ENCODE measurements around the gene PITX2. TPM values are rescaled to one million over a fixed set of nuclear protein-coding genes. Genes with fewer than 3 reads are reported as not detected.

Gene PITX2
- total RNA-seq, 2 experiments from 2014 or later, result not detected

- CTCF ChIA-PET, result interaction anchor here (1.4 to 1.9 kb wide), 2 partner anchors 16 to 22 kb away, joined by 5 to 6 read pairs; no protein-coding TSS in a partner anchor
- POLR2A ChIA-PET, result no interaction called here
- H3K27me3 Mint-ChIP-seq, result peaks cover 94% of the 10 kb centered on the region
- peak overlapping the region; percentile 62 for H3K27ac Mint-ChIP-seq
- H3K4me1 Mint-ChIP-seq, result peaks cover 12% of the 10 kb centered on the region
- H3K4me3 Mint-ChIP-seq, result no peak overlapping the region
- H3K9me3 Mint-ChIP-seq, result peaks cover 2% of the 10 kb centered on the region
- peaks cover 8% of the 10 kb centered on the region for H3K36me3 Mint-ChIP-seq (ENCODE audit: low read depth)
- DNase-seq, result no peak
Measured at GRCh38 chr4:110617646-110618580, 5.0 kb downstream of the PITX2 start.

- POLR2A ChIA-PET, result no interaction called here
- Mint-ChIP-seq H3K36me3 (ENCODE audit: low read depth) (peaks cover 8% of the 10 kb centered on the region), H3K27ac (no peak overlapping the region), H3K9me3 (peaks cover 2% of the 10 kb centered on the region), H3K4me3 (no peak overlapping the region), H3K27me3 (peaks cover 94% of the 10 kb centered on the region), H3K4me1 (peaks cover 12% of the 10 kb centered on the region)
- CTCF ChIA-PET, result interaction anchor here (1.4 to 1.9 kb wide), 2 partner anchors 17 to 22 kb away, joined by 5 to 6 read pairs; no protein-coding TSS in a partner anchor
- no peak for DNase-seq
Measured at GRCh38 chr4:110617075-110617640, 5.7 kb downstream of the PITX2 start.

GRCh38 chr4:110616238-110617074, 6.4 kb downstream of the PITX2 start:
- POLR2A ChIA-PET, result no interaction called here
- CTCF ChIA-PET, result interaction anchor here (1.0 to 1.5 kb wide), 2 partner anchors 8 to 25 kb away, joined by 3 read pairs; no protein-coding TSS in a partner anchor

GRCh38 chr4:110615353-110616237, 7.3 kb downstream of the PITX2 start:
- H3K27me3 Mint-ChIP-seq, result peaks cover 92% of the 10 kb centered on the region
- DNase-seq, result no peak
- H3K36me3 Mint-ChIP-seq (ENCODE audit: low read depth), result peaks cover 8% of the 10 kb centered on the region
- peak overlapping the region; percentile 66 for H3K27ac Mint-ChIP-seq
- POLR2A ChIA-PET, result no interaction called here
- CTCF ChIA-PET, result interaction anchor here (0.5 to 1.5 kb wide), 3 partner anchors 9 to 26 kb away, joined by 3 read pairs; no protein-coding TSS in a partner anchor
- H3K4me3 Mint-ChIP-seq, result peak overlapping the region; percentile 40
- H3K4me1 Mint-ChIP-seq, result peaks cover 10% of the 10 kb centered on the region
- H3K9me3 Mint-ChIP-seq, result peaks cover 2% of the 10 kb centered on the region

More at GRCh38 chr4:110616238-110617074, 6.4 kb downstream of the PITX2 start:
- peaks cover 96% of the 10 kb centered on the region for H3K27me3 Mint-ChIP-seq
- peaks cover 2% of the 10 kb centered on the region for H3K9me3 Mint-ChIP-seq
- peaks cover 8% of the 10 kb centered on the region for H3K36me3 Mint-ChIP-seq (ENCODE audit: low read depth)
- H3K27ac Mint-ChIP-seq, result no peak overlapping the region
- peaks cover 10% of the 10 kb centered on the region for H3K4me1 Mint-ChIP-seq
- DNase-seq, result no peak
- H3K4me3 Mint-ChIP-seq, result no peak overlapping the region

GRCh38 chr4:110614976-110615352, 7.9 kb downstream of the PITX2 start:
- CTCF ChIA-PET, result interaction anchor here (0.5 to 1.5 kb wide), 2 partner anchors 10 to 21 kb away, joined by 3 read pairs; no protein-coding TSS in a partner anchor
- peaks cover 90% of the 10 kb centered on the region for H3K27me3 Mint-ChIP-seq
- H3K36me3 Mint-ChIP-seq (ENCODE audit: low read depth), result peaks cover 8% of the 10 kb centered on the region
- H3K27ac Mint-ChIP-seq, result peak overlapping the region; percentile 66
- H3K4me1 Mint-ChIP-seq, result peaks cover 9% of the 10 kb centered on the region
- POLR2A ChIA-PET, result no interaction called here
- no peak overlapping the region for H3K4me3 Mint-ChIP-seq
- H3K9me3 Mint-ChIP-seq, result peaks cover 2% of the 10 kb centered on the region
- DNase-seq, result no peak

- no peak for DNase-seq
- Mint-ChIP-seq H3K4me1 (peaks cover 6% of the 10 kb centered on the region), H3K9me3 (no peaks in the 10 kb centered on the region), H3K27me3 (peaks cover 90% of the 10 kb centered on the region), H3K27ac (no peak overlapping the region), H3K36me3 (ENCODE audit: low read depth) (peaks cover 8% of the 10 kb centered on the region), H3K4me3 (no peak overlapping the region)
- ChIA-PET POLR2A (no interaction called here), CTCF (interaction anchor here (0.5 to 0.6 kb wide), 2 partner anchors 21 to 76 kb away, joined by 3 read pairs; no protein-coding TSS in a partner anchor)
Measured at GRCh38 chr4:110614173-110614963, 8.5 kb downstream of the PITX2 start.

GRCh38 chr4:110613745-110614144, 9.1 kb downstream of the PITX2 start:
- Mint-ChIP-seq H3K9me3 (no peaks in the 10 kb centered on the region), H3K4me3 (no peak overlapping the region), H3K4me1 (peaks cover 3% of the 10 kb centered on the region), H3K27me3 (peaks cover 90% of the 10 kb centered on the region), H3K36me3 (ENCODE audit: low read depth) (peaks cover 8% of the 10 kb centered on the region), H3K27ac (no peak overlapping the region)
- POLR2A ChIA-PET, result no interaction called here
- CTCF ChIA-PET, result interaction anchor here (0.6 kb wide), 1 partner anchor 76 kb away, joined by 3 read pairs; no protein-coding TSS in a partner anchor
- DNase-seq, result no peak

- peaks cover under 1% of the 10 kb centered on the region for H3K4me1 Mint-ChIP-seq
- CTCF ChIA-PET, result no interaction called here
- POLR2A ChIA-PET, result no interaction called here
- peaks cover 89% of the 10 kb centered on the region for H3K27me3 Mint-ChIP-seq
- H3K36me3 Mint-ChIP-seq (ENCODE audit: low read depth), result peaks cover 3% of the 10 kb centered on the region
- no peak overlapping the region for H3K27ac Mint-ChIP-seq
- H3K9me3 Mint-ChIP-seq, result no peaks in the 10 kb centered on the region
- no peak for DNase-seq
- no peak overlapping the region for H3K4me3 Mint-ChIP-seq
Measured at GRCh38 chr4:110612631-110613269, 10.1 kb downstream of the PITX2 start.

- H3K27ac Mint-ChIP-seq, result no peak overlapping the region
- peaks cover 83% of the 10 kb centered on the region for H3K27me3 Mint-ChIP-seq
- peaks cover 3% of the 10 kb centered on the region for H3K36me3 Mint-ChIP-seq (ENCODE audit: low read depth)
- H3K4me3 Mint-ChIP-seq, result no peak overlapping the region
- no peaks in the 10 kb centered on the region for H3K4me1 Mint-ChIP-seq
- DNase-seq, result no peak
- no peaks in the 10 kb centered on the region for H3K9me3 Mint-ChIP-seq
- ChIA-PET CTCF (no interaction called here), POLR2A (no interaction called here)
Measured at GRCh38 chr4:110611968-110612447, 10.9 kb downstream of the PITX2 start.

GRCh38 chr4:110610940-110611831, 11.7 kb downstream of the PITX2 start:
- DNase-seq, result no peak
- peaks cover 74% of the 10 kb centered on the region for H3K27me3 Mint-ChIP-seq

More at GRCh38 chr4:110610940-110611831, 11.7 kb downstream of the PITX2 start:
- POLR2A ChIA-PET, result interaction anchor here (0.6 kb wide), 1 partner anchor 9 kb away, joined by 5 read pairs; no protein-coding TSS in a partner anchor
- no peaks in the 10 kb centered on the region for H3K9me3 Mint-ChIP-seq
- no peaks in the 10 kb centered on the region for H3K4me1 Mint-ChIP-seq
- no peak overlapping the region for H3K27ac Mint-ChIP-seq
- H3K4me3 Mint-ChIP-seq, result no peak overlapping the region
- H3K36me3 Mint-ChIP-seq (ENCODE audit: low read depth), result peaks cover 3% of the 10 kb centered on the region
- CTCF ChIA-PET, result interaction anchor here (1.1 kb wide), 1 partner anchor 13 kb away, joined by 3 read pairs; no protein-coding TSS in a partner anchor
